Activated T-cell treated with anti-CD3 and anti-CD28 coated beads for 1 hour (primary cell): ENCODE measurements around the gene CEP72.

ENCODE experiments used
- DNase-seq: peaks from one replicate; pipeline ENCODE4 v3.0.0-alpha.2; 2020; ENCODE audit warnings: low read depth

CEP72 gene

GRCh38 chr5:638501-639252 lies 26.5 kb downstream of the CEP72 start:
- no peak for DNase-seq

DNA sequence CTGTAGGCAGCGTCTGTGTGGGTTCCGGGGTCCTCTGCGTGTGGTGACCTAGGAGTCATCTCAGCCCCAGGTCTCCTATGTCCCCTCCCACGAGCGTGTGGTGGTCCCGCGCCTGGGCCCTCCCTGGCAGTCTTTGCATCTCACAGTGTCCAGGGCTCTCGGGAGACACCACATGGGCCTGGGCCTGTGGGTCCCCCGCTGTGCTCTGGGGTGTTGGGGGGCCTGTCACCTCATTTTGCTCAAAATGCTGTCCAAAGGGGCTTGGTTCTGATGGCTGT lies 27.1 kb downstream of the CEP72 start:
- DNase-seq, result no peak

DNA sequence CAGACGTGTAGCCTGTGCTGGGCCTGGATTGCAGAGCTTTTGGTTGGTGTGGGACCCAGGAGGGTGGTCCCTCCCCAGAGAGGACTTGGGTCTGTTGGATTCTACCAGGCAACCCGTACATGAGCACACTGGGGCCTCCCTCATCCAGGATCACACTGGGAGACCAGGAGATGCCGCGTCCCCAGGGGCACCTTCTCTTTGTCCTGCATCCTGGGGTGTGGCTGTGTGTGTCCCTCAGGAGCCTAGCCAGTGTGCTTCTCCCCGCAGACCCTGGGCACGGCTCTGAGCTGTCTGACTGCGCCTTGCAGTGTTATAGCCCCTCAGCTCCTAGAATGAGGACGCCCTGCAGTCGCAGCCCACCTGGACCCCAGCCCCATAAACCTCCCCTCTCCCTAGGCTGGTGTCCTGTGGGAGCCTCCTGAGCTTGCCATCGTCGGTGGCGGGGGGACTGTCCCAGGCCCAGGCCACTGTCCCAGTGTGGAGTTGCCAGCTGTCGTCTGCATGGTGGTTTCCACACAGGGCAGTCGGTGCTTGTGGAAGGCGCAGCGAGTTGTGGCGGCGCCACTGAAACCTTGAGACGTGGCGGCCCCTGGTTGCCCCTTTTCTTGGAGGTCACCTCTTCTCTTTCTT lies 27.6 kb downstream of the CEP72 start:
- no peak for DNase-seq

DNA sequence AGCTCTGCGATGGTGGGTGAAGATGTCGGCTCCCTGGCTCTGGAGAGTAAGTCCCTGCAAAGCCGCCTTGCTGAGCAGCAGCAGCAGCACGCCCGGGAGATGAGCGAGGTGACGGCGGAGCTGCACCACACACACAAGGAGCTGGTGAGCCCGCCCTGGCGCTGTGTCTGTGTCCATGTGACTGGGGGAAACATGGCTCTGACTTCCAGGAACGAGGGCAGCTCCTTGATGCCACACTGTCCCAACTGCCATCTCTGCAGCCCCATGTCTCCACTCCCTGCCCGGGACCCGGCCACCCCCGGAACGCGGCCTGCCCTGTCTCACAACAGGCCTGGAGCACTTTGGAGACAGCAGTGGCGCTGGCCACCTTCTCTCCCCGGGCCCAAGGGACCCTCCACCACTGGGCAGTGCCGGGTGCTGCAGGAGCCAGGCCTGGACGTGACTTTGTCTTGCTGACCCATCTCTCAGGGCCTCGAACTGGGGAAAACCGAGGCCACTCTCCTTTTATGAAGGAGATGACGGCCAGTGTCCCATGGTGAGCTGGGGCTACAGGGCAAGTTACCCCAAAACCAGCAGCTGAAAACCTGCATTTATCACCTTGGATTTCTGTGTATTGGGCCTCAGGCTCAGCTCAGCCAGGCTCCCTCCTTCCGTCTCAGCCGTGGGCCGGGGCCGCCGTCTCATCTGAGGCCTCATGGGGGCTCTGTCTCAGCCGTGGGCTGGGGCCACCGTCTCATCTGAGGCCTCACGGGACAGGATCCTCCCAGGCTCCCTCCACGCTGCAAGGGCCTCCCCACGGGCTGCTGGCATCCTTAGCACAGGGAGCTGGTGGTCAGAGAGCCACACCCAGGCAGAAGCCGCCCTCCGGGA lies 28.6 kb downstream of the CEP72 start:
- DNase-seq, result no peak

DNA sequence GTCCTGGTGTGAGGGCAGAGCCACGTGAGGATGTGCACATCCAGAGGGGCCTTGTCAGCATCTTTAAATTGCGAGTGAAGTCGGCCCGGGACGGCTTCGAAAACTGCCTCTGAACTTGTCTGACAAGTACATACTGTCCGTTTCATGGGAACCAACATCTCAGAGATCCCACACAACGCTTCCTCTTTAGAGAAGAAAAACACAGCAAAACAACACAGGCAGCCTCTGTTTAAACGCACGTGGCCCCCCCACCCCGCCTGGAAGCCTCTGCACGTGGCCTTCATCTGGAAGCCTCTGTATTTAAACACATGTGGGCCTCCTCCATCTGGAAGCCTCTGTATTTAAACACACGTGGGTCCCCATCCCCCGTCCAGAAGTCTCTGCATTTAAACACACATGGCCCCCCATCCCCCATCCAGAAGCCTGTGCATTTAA lies 29.2 kb downstream of the CEP72 start:
- no peak for DNase-seq

- no peak for DNase-seq
Measured at GRCh38 chr5:642481-642880, 30.3 kb downstream of the CEP72 start.

- no peak for DNase-seq
Measured at GRCh38 chr5:643351-643801, 31.2 kb downstream of the CEP72 start.

- no peak for DNase-seq
Measured at GRCh38 chr5:643811-644271, 31.7 kb downstream of the CEP72 start.

- no peak for DNase-seq
Measured at GRCh38 chr5:644509-644908, 32.4 kb downstream of the CEP72 start.

DNA sequence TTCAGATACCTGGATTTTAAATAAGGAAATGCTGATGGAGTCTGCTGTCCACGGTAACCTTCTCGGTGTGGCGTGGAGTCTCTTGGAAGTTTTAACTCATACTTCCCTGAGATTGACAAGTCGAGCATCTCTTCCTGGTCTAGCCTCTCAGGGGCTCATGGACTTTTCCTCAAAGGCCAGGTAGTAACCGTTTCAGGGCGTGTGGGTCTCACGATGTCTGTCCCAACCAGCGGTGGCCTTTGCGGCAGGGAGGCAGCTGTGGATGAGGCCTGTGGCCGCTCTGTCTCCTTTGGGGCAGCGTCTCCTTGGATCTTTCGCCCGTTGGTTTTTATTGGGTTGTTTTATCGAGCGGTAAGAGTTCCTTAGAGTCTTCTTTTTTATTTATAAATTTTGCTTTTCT lies 32.8 kb downstream of the CEP72 start:
- no peak for DNase-seq

DNA sequence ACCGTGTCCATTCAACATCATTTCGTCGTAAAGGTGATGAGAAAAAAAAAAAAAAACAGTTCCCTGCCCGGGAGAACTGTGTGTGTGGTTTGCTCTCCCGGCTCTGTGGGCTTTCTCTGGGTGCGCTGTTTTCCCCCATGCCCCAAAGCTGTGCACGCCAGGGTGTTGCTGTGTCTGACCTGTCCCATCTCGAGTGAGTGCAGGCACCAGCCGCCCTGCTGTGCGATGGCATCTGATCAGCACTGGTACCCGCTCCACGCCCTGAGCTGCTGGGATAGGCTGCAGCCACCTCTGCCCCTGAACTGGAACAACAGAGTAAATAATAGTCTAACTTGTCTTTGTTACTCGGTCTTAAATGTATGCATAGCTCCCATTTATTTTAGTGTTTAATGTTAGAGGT lies 33.3 kb downstream of the CEP72 start:
- DNase-seq, result no peak

DNA sequence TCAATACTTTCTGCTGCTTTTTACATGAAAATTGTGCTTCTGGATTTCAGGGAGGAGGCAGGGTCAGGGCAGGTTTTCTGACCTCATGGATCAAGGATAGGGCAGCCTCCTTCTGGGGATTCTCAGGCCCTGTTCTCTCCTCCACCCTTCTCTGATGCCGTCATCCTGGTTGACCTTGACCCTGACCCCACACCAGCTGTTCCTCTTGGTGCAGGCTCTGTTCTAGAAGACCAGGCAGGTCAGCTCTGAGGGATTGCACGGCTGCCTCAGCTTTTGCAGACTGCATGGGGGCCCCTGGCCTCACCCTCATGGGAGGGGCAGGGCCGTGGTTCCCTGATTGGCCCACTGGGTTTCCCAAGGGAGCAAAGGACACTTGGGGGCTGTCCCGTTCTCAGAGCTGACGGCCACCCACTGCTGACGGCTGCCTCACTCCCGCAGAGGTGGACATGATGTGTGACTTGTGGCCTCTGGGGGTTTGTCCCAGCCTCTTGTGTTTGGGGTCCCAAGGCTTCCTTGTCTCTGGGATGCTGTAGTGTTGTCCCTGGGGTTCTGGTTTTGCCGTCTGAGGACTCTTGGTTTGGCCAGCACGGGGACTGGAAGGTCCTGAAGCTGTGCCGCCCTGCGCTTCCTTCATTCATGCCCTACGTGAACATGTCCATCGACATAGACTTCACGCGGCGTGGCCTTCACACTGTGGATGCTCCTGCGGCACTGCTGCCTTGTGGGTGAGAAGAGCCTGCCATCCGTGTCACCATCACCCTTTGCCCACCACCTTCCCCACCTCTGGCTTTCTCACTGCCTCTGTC lies 34.5 kb downstream of the CEP72 start:
- no peak for DNase-seq

GRCh38 chr5:647311-647710 lies 35.2 kb downstream of the CEP72 start:
- no peak for DNase-seq

GRCh38 chr5:647727-648126 lies 35.6 kb downstream of the CEP72 start:
- DNase-seq, result no peak

GRCh38 chr5:651296-652022 lies 39.3 kb downstream of the CEP72 start:
- DNase-seq, result no peak

DNA sequence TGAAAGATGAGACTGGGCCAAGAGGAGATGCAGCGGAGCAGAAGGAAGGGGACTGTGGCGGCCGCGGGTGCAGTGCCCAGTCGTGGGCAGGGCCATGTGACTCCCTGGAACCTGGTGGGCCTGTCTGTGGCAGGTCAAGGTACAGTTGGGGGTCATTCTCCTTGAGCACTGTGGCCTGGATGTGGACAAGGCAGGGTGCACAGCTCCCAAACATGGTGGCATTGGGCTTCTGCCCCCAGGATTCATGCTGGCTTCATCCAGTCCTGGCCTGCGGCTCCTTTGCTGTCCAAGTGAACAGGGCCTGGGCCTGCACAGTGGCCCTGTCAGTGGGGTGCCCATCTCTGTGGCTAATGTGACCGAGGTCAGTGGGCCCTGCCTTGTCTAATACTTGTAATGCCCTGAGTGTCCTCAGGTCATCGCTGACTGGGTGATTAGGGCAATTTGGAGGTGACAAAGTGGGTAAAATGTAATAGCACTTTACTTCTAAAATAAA lies 39.9 kb downstream of the CEP72 start:
- DNase-seq, result no peak

DNA sequence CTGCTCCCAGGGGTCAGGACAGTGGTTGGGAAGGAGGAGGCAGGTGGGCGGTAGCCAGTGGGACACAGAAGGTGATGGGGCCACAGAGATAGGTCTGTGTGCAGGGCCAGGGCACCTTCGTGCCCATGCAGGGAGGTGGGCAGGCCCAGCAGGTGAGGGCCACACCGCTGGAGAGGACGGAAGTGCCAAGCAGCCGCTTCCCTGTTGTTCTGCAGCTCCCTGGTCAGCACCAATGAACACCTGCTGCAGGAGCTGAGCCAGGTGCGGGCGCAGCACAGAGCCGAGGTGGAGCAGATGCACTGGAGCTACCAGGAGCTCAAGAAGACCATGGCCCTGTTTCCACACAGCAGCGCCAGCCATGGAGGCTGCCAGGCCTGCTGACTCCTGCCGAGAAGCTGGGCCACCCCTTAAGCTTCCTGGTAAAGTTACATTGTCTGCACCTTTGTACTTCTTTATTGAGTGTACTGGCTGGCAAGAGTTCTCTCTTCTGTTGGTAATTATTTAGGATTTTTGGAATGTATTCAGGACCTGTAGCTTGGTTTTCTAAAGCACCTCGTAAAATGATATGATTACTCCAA lies 40.7 kb downstream of the CEP72 start:
- no peak for DNase-seq

DNA sequence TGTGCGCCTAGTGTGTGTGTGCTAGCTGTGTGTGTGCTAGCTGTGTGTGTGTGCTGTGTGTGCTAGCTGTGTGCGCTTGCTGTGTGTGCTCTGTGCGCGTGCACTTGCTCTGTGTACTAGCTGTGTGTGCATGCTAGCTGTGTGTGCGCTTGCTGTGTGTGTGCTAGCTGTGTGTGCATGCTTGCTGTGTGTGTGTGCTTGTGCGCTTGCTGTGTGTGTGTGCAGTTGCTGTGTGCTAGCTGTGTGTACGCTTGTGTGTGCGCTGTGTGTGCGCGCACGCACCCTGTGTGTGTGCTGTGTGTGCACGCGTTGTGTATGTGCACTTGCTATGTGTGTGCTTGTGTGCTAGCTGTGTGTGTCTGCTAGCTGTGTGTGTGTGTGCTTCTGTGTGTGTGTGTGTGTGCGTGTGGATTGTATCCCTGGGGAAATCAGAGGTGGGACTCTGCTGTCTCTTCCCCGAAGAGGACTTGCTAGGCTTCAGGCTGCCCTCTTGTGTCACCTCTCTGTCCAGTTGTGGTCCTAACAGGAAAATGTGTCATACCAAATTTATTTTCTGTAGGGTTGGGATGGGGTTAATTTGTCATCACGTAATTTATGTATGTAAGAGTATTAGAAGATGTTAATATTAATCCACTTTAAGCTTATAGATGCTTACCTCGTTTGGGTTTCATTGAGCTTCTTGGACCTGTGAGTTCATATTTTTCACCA lies 42.1 kb downstream of the CEP72 start:
- no peak for DNase-seq

- DNase-seq, result no peak
Measured at GRCh38 chr5:655406-655805, 43.3 kb downstream of the CEP72 start.

GRCh38 chr5:657570-657969 lies 45.4 kb downstream of the CEP72 start:
- no peak for DNase-seq
